Hepatocyte (in vitro differentiated cells): ENCODE measurements around the gene SLC14A1.

Experiments used
- CTCF ChIP-seq: fragments of 200-600 bp; sonication (generic); IDR thresholded peaks from 2 replicates; pipeline ENCODE4 v1.5.1; 2016; ENCODE audit warnings: antibody characterized with exemption, mild to moderate bottlenecking; ENCODE audit not compliant: poor library complexity
- EZH2 ChIP-seq: fragments of 200-600 bp; sonication (generic); IDR thresholded peaks from 2 replicates; pipeline ENCODE4 v1.6.1; 2016; ENCODE audit warnings: antibody characterized with exemption, mild to moderate bottlenecking, borderline replicate concordance

- TF ChIP-seq CTCF (no peak), EZH2 (no peak)
These were observed 63.4 kb downstream of the SLC14A1 start for GRCh38 chr18:45787346-45787745.
